Kasumi-1 (cell line): Measurements from ENCODE around the gene RIMBP2.

ENCODE experiments used
- DNase-seq, 2 experiments: peaks; one replicate each; lab custom pipeline; 2025; lab: John Stamatoyannopoulos, UW

RIMBP2 gene

DNA sequence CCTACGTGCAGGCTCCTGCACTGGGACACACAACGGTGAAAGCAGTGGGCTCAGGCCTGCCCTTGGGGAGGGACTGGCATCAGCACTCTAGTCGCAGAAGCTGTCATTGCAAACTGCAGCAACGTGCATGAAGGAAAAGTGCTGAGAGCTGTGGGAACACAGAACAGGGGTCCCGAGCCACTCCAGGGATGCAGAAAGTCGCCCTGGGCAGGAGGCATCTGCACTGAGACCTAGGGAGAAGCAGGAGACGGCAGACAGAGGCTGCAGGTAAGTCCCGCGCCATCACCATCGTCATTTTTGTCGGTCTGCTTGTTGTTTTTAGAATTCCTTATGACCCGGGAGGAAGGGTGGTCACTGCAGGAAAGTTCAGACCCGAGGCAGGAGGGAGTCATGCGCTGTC is 21.6 kb upstream of the RIMBP2 start:
- DNase-seq = no peak

DNA sequence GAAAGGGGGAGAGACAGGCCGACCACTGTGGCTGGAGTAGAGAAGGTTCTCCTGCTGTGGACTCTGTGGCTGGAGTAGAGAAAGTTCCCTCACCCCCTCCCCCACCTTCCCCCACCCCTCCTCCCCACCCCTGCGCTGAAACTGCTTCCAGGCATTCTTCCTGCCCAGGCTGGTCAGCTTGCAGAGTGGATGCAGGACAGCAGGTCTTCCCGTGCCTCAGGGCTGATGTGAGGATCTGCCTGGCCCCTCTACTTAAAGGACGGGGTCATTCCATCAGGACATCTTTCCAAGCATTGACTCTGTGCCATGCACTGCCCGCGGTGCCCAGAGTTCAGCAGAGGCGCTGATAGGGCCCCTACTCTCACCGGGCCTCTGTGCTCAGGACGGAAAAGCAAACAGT is 13.2 kb upstream of the RIMBP2 start:
- DNase-seq = no peak

DNA sequence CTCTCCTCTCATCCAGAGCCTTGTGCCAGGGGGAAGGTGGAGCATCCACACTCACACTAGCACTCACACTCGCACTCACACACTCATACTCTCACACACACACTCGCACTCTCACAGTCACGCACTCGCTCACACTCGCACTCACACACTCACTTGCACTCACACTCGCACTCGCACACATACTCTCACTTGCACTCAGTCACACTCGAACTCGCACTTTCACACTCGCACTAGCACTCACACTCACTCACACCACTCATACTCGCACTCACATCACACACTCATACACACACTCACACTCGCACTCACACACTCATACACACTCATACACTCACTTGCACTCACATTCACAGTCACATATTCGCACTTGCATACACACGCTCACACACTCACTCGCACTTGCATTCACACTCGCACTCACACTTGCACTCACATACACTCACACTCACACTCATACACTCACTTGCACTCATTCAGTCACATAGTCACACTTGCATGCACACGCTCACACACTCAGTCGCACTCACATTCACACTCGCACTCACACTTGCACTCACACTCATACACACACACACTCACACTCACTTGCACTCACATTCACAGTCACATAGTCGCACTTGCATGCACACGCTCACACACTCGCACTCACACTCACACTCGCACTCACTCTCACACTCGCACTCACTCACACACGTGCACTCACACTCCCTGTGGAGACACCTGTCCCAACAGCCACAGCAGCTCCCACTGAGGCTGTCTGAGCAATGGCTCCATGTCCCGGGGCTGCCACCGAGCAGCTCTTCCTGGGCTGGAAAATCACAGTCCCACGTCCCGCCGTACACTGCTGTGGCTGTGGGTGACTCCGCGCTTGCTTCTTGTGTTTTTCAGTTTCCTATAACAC is 12.3 kb upstream of the RIMBP2 start:
- no peak for DNase-seq

DNA sequence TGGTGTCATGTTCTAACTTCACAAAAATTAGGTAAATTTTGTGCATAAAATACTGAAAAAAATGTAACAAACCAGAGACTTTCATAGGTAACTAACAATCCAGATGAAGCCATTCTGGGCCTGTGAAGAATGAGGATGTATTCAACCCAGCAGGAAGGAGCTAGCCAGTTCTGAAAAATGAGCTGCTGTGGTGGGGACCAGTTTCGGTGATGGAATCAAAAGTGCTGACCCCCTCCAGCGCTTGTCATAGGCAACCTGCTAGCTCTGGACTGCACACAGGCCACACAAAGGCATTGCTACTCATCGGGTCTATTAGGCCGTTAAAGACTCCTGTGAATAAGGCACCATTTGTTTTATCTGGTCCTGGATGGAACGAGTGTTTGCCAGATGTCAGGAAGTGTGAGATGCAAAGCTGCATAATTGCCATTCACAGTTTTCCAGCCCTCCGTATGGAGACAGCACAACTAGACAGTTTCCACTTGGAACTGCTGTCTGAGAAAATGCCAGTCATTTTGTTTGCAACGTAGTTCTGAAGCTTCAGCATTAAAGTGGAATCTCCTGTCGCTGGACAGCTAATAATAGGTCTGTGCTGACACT is 3.3 kb upstream of the RIMBP2 start:
- no peak for DNase-seq

DNA sequence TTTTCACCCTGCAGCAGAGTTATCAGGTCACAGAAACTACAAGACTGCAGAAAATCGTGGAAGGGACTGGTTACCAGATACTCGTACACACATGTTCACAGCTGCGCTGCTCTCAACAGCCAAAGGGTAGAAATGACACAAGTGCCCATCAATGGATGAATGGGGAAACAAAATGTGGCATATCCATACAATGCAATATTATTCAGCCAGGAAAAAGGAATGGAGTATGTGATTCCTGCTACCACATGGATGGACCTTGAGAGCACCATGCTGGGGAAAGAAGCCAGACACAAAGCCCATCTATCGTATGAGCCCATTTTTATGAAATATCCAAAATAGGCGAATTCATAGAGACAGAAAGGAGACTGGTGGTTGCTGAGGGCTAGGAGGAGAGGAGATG is 1.7 kb upstream of the RIMBP2 start:
- no peak for DNase-seq

DNA sequence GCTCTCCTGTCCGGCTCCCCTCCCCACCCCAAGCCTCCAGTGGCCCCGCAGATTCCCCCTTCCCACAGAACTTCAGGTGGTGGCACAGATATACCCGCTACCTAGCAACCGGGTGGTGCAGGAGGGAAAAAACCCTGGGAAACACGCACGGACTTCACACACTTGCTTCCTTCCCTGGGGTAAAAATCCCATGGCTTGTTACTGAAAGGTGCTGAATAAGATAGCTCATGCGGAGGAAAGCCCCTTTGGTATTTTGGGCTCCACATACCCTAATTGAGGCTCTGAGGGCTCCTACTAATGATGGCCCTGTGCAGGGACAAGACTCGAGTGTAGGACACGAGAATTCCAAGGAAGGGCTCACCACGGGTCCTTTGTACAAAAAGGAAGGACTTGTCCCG is 869 bp upstream of the RIMBP2 start:
- no peak for DNase-seq

DNA sequence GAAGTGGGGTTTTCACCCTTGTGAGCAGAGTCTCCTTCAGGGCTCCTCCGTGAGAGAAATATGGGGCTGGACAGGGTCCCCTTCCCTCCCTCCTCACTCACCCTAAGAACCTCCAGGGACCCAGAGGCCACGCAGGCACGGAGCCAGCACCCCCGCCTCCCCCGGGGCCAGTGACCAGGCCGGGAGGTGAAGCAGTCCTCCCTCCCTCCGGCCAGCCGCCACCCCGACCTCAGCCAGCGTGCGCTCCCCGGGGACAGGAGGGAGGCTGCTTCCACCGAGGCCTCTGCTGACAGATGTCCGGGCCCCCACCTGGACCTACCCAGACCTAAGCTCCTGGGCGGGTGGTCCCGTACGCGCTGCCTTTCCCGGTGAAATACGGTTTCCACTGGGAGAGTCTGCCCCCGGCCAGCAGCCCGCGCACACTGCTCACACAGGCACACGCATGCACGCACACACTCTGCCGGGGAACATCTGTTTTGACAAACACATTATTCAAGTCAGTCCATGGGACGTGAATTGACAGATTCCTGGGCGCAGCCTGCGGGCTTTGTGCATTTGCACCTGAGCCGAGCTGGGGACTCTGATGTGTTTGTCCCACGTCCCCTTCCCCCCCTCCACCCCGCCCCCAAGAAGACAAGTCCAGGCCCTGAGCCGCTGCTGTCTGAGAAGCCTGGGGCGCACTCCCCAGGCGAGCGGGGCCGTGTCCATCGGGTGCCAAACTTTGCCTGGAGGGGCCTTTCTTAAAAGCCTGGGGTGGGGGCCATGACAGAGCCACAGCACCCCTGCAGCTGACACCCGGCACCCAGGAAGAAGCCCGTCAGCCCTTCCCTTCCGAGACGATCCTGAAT is 725 bp downstream of the RIMBP2 start:
- DNase-seq = no peak

DNA sequence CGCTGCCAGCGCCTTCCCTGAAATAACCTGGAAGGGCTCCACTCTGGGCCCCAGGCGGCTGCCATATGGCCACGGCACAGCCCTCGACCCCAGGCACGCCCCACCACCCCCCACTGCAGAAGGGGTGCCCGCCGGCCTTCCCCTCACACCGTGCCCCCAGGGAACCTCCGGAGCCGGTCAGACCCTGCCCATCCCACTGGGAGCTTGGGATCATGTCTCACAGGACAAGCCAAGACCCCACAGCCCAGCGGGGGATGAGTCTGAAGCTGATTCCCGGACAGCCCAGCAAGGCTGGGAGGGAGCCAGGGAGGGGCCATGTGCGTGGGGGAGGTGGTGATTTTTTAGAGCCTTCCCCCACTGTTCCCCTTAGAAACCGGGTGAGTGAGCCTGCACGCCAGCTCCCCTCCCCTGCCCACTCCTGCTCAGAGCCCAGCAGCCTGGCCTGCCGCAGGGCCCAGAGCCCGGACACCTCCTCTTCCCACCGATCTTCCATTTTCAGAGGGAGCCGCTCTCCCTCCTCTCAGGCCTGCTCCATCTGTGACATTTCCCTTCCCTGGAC is 1.4 kb downstream of the RIMBP2 start:
- DNase-seq = no peak

DNA sequence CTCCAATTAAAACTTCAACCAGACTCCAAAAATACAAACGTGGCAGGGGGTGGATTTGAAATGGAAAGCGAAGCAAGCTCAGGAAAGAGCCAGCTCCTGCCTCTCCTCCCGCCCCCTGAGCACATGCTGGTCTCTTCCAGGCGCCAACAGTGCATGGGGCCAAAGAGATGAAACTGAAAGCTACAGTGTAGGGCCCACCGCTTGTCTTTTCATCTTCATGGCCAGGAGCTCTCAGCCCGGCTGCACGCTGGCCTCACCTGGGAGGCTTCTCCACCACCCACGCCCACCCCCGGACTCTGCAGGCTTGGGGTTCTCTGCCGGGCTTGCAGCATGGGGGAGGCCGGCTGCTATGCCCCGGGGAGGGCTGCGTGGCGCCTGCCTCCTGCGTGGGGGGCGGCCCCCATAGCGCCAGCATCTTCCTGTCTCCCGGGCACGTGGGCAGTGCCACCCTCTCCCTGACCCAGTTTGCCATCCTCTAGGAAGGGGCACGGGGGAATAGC is 2.0 kb downstream of the RIMBP2 start:
- DNase-seq = no peak

DNA sequence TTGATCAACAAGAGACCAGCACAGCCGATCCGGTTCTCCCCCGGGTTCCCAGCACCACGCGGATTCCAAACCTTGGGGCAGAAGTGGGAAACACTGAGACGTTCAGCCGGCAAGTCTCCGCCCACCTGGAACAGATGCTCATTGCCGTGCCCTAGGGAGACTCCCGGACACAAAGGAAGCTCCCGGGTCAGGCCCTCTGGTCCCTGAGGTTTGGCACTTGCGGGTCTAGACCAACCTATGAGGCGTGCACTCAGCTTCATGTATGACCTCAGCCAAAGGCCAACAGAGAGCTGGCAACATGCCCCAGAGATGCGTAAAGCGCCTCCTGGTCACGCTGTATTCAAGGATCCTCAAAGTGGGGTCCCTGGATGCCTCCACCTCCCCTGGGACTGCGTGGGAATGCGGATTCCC is 2.5 kb downstream of the RIMBP2 start:
- no peak for DNase-seq

DNA sequence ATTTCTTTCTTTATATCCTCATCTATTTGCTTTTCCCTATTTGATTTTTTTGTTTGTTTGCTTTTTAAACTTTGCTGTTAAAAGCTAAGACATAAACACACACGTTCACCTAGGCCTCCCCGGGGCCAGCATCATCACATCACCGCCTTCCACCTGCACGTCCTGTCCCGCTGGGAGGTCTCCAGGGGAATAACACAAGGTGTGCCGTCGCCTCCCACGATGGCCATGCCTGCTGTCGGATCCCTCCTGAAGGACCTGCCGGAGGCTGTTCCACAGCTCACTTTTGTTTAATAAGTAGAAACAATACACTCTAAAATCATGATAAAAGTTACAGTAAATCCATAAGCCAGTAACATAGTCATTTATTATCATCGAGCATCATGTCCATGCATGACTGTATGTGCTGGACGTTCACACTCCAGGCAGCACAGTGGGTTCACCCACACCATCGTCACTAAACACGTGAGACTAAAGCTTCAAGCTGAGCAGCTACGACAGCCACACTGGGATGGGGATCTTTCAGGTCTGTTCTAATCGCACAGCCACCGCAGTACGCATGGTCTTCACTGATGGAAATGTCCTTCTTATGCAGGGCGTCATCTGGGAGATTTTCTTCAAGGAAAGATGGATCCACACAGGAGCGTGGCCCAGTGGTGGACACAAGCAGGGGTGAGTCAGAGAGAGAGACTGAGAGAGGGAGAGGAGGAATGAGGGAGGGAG is 3.6 kb downstream of the RIMBP2 start:
- DNase-seq = no peak

DNA sequence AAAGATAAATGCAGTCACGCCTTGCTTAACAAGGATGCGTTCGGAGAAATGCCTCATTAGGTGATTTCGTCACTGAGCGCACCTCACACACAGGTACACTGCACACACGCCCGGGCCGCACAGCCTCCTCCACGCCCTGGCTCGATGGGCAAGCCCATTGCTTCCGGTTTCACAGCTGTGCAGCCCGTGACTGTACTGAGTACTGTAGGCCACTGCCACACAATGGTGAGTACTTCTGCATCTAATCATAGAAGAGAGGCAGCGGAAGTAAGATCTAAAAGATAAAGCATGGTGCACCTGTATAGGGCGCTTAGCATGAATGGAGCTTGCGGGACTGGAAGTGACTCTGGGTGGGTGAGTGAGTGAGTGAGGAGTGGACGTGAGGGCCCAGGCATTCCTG is 4.3 kb downstream of the RIMBP2 start:
- no peak for DNase-seq

DNA sequence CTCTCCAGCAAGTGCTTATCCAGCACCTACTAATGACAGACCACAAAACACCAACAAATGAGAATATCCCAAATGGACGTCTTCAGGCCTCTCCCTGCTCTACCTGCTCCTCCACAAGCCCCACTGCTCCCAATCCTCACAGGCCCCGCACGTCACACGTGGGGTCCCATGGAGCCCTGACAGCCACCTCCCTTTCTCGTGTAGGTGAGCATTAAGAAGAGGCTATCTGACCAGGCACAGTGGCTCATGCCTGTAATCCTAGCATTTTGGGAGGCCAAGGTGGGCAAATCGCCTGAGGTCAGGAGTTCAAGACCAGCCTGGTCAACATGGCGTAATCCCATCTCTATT is 5.4 kb downstream of the RIMBP2 start:
- no peak for DNase-seq

DNA sequence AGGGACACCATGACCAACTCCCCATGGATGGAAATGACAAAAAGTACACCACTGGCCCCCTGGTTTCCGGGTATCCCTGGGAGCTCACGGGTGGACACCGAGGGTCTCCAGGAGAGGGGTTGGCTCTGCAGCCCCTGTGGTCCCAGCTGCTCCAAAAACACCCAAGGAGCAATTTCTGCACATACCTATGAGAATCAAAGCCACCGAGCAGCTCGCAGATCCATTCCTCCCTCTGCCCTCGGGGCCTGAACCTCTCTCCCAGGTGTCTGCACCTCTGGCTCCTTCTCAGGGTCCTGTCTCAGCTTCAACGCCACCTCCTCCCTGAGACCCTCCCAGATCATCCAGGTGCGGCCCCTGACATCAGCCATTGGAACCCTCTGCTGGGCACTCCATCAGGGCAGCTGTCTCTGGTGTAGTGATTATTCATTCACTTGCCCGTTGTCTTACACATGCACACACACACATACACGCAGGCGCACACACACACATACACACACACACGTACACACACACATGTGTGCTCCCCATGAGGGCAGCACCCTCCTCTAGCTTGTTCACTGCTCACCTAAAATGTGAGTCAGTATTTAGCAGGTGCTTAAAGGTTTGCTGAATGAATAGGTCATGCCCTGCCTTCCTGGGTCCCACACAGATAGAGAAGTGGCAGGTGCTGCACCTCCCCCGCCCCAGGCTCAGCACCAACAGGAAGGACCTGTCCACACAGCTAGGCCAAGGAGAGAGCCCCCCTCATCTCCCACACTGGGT is 5.9 kb downstream of the RIMBP2 start:
- no peak for DNase-seq

DNA sequence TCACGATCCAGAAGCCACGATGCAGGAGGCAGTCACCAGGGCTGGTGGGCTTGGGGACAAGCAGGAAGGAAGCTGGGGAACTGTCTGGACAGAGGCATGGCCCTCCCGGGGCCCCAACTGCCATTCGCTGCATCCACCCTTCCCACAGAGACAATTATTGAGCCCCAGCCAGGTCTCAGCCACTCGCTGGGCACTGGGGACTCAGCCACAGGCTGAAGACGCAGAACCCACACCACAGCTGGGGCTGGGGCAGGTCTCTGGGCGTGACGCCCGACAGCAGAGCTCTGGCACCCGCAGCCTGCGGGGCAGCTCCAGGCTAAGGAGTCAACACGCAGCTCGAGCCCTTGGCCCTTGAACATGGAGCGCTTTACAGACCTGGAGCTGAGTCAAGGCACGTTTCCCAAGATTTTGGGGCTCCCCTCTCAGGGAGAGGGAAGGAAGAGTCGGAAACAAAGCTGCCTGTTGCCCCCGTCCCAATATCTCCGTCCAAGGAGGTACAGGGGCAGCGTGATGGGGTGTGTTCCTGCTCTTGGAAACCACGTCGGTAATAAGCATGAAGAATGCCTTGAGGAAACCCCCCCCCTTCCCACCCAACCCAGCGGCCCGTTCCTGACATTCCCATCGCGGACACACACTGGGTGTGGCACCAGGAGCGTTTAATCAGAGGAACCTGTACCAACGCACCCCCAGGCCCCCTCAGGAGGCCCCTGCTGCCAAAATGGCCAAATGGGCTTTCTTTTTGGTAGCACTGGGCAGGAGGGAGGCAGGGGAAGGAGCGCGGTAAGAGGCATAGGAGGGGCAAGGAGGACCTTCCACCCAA is 6.7 kb downstream of the RIMBP2 start:
- DNase-seq = no peak

DNA sequence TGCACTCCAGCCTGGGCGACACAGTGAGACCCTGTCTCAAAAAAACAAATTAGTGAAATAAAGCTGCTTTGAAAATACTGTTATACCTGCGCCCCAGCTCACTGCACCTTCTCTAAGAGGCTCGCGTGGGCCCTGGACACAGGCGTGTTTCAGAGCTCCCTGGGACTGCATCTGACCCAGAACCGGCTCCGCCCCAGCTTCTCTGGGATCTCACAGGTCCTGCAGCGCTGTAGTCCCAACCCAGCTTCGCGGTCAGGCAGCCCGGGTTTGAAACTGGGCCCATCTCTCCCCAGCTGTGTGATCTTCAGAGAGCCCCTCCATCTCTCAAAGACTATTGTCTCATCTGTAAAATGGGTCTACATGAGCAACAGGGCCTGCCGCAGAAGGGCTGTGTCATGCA is 7.5 kb downstream of the RIMBP2 start:
- no peak for DNase-seq

DNA sequence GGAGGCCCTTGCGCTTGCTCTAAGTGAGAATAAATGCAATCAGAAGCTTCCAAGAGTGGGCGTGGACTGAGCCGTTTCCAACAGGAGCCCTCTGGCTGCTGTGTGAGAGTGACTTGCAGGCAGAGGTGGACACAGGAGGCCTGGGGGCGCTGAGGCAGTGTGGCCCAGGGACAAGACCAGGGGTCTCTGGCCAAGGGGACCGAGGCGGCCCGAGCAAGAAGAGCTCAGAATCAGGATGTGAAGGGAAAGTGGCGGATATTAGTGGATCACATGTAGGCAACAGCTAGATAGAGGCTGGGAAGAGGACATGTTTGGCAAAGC is 8.6 kb downstream of the RIMBP2 start:
- DNase-seq = no peak

DNA sequence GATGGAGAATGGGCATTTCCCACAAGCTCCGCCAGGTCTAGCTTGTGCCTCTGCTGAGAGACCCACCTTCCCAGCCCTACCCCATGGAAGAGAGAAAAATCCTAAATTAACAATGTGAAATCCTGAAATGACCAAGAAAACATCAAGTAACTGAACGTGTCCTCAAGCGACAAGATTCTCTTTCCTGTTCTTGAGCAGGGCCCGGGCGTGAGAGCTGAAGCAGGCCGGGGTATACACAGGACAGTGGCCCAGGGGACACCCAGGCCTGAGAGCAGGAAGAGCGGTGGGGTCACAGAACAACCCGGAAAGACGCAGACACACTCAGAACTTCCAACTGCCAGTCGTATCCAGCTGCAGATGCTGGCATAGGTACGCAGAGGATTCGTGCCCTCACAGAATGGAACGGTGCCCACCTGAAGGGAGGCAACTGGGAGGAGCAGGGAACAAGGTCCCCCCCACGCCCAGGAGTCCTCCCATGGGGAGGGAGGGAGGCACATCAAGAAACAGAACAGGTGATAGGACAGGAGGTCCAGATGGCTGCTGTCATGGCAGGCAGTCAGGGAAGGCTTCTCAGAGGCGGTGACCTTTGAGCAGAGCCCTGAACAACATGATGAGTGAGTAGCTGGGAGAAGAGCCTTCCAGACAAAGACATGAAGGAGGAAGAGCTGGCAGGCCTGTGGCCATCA is 9.1 kb downstream of the RIMBP2 start:
- DNase-seq = no peak

DNA sequence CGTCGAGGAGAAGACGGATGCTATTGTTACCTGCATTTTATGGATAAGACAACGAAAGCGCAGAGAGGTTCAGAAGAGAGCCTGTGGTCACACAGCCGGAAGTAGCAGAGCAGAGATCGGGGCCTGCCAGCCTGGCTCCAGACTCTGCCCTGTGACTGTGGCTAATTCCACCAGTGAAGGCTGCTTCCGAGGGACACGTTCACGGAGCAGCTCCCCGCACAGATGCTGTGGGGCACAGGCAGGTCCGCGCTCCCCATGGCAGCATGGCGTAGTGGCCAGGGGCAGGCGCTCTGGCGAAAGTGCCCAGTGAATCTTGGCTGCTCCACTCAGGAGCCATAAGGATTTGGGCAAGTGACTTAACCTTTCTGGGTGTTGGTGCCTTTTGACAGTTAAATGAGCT is 9.8 kb downstream of the RIMBP2 start:
- DNase-seq = no peak
